Left lung (tissue), 10 donors: Measurements from ENCODE around the gene GSG1L. TPM values are rescaled to one million over a fixed set of nuclear protein-coding genes. Genes with fewer than 3 reads are reported as not detected.

Experiments used
- ATAC-seq: fragments of 200-7000 bp; cut with Tn5 transposase; one replicate; pipeline ENCODE4 v1.9.1; 2020; ENCODE audit warnings: moderate library complexity
- DNase-seq, 4 donors: peaks; one replicate each; pipeline ENCODE4 v3.0.0-alpha.2; 2013 to 2020
- H3K27ac ChIP-seq, 2 donors: fragments of 200-600 bp; sonication (generic) in 1 of 2; one replicate each; pipeline versions ENCODE4 v1.5.0 to v1.8.0; 2020 to 2021
- H3K27me3 ChIP-seq, 2 donors: fragments of 200-600 bp; sonication (generic) in 1 of 2; one replicate each; pipeline versions ENCODE4 v1.5.0 to v1.8.0; 2020 to 2021
- H3K36me3 ChIP-seq, 2 donors: fragments of 200-600 bp; sonication (generic) in 1 of 2; one replicate each; pipeline versions ENCODE4 v1.5.0 to v1.8.0; 2020 to 2021
- H3K4me1 ChIP-seq, 2 donors: fragments of 200-600 bp; one replicate each; pipeline ENCODE4 v1.8.0; 2021
- H3K4me3 ChIP-seq, 2 donors: fragments of 200-600 bp; sonication (generic) in 1 of 2; one replicate each; pipeline versions ENCODE4 v1.5.0 to v1.8.0; 2020 to 2021; ENCODE audit warnings: mild to moderate bottlenecking in 1 of 2
- H3K9me3 ChIP-seq, 2 donors: fragments of 200-600 bp; sonication (generic) in 1 of 2; one replicate each; pipeline versions ENCODE4 v1.5.0 to v1.8.0; 2020 to 2021
- intact Hi-C, 2 donors: fragments of 100-400 bp; cut with DNase I; formaldehyde crosslinking; loops; one replicate each; pipeline versions ENCODE4 v1.11.2 to v1.14.2; 2022
- polyA plus RNA-seq, 6 donors: library from polyadenylated mRNA; unstranded; fragments of 120-200 nt; gene quantifications; one replicate each; pipeline ENCODE4 v1.2.1, GENCODE V29; 2013; ENCODE audit not compliant: insufficient read length in 6 of 6
- total RNA-seq, 2 donors: library from RNA; stranded (reverse); fragmentation: NEBNext Ultra II Directional; extraction: Animal tissue kit (Norgen Biotek cat#: 25700); gene quantifications; one replicate each; pipeline ENCODE4 v1.2.1, GENCODE V29; 2021
- TF ChIP-seq, protein P1 (sequence below), 2 donors: fragments of 200-600 bp; sonication (generic) in 1 of 2; IDR thresholded peaks; one replicate each; pipeline versions ENCODE4 v1.5.0 to v1.8.0; 2021; ENCODE audit warnings: antibody characterized with exemption in 2 of 2
- donor health status: DM: no; HTN: yes; CAD: no.
- donor health status: DM: no; HTN: no; CAD: no.

GSG1L gene
- total and polyA plus RNA-seq, 8 donors: 0.20 to 1.2 (median 0.65) TPM; not detected in 1

- H3K4me1 ChIP-seq: no peaks in the 10 kb centered on the region
- intact Hi-C loops: no loop called here
- H3K9me3 ChIP-seq: no peaks in the 10 kb centered on the region
- H3K27ac ChIP-seq: no peak overlapping the region
- ATAC-seq (no peak), DNase-seq (no peak)
- H3K4me3 ChIP-seq: no peak overlapping the region
- peaks cover 0 to 49% of the 10 kb centered on the region in 2 donors for H3K27me3 ChIP-seq
- TF ChIP-seq, protein P1, sequence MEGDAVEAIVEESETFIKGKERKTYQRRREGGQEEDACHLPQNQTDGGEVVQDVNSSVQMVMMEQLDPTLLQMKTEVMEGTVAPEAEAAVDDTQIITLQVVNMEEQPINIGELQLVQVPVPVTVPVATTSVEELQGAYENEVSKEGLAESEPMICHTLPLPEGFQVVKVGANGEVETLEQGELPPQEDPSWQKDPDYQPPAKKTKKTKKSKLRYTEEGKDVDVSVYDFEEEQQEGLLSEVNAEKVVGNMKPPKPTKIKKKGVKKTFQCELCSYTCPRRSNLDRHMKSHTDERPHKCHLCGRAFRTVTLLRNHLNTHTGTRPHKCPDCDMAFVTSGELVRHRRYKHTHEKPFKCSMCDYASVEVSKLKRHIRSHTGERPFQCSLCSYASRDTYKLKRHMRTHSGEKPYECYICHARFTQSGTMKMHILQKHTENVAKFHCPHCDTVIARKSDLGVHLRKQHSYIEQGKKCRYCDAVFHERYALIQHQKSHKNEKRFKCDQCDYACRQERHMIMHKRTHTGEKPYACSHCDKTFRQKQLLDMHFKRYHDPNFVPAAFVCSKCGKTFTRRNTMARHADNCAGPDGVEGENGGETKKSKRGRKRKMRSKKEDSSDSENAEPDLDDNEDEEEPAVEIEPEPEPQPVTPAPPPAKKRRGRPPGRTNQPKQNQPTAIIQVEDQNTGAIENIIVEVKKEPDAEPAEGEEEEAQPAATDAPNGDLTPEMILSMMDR (IDR thresholded peaks at IDR 0.05): no peak
- H3K36me3 ChIP-seq: no peaks in the 10 kb centered on the region
Observed at GRCh38 chr16:27851586-27851985, 211.9 kb downstream of the GSG1L start.

DNA sequence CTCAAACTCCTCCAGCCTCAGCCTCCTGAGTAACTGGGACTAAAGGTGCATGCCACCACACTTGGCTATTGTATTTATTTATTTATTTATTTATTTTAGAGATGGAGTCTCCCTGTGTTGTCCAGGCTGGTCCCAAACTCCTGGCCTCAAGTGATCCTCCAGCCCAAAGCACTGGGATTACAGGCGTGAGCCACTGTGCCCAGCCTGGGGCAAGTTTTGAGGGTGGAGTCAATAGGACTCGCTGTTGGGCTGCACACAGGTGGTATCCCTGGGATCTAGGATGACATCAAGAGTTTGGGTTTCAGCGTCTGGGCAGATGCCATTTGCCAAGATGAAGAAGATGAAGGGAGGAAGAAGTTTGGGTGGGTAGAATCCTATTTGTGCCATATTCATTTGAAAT lies 213.9 kb downstream of the GSG1L start:
- H3K36me3 ChIP-seq: no peaks in the 10 kb centered on the region
- no peak for DNase-seq
- no peak overlapping the region for H3K27ac ChIP-seq
- H3K9me3 ChIP-seq: no peaks in the 10 kb centered on the region
- no peak for ATAC-seq
- intact Hi-C loops: no loop called here
- H3K4me3 ChIP-seq: no peak overlapping the region
- no peaks in the 10 kb centered on the region for H3K4me1 ChIP-seq
- H3K27me3 ChIP-seq: peaks cover 0 to 49% of the 10 kb centered on the region in 2 donors
- TF ChIP-seq, protein P1 (IDR thresholded peaks at IDR 0.05): no peak

GRCh38 chr16:27847030-27847550 lies 216.4 kb downstream of the GSG1L start:
- ATAC-seq (no peak), DNase-seq (no peak)
- H3K9me3 ChIP-seq: no peaks in the 10 kb centered on the region
- H3K4me3 ChIP-seq: no peak overlapping the region
- no peaks in the 10 kb centered on the region for H3K36me3 ChIP-seq
- TF ChIP-seq, protein P1 (IDR thresholded peaks at IDR 0.05): no peak
- intact Hi-C loops: no loop called here
- no peaks in the 10 kb centered on the region for H3K4me1 ChIP-seq
- H3K27me3 ChIP-seq: peaks cover 0 to 30% of the 10 kb centered on the region in 2 donors
- H3K27ac ChIP-seq: no peak overlapping the region

DNA sequence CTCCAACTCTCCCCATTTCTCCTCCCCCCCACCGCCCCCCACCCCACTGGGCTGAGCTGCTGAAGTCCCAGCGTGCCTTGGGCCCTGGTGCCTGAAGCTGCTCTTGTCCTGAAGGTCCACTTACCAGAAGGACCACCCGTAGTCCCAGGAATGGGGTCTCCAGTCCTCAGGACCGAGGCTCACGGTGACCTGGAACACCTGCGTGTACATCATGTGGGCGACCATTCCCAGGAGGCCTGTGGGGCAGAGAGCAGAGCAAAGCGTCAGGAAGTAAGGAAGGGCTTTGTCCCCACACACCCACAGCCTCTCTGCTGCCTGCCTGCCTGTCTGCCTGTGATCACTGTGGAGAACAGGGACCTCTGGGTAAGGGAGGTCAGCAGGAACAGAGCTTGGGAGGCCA lies 218.7 kb downstream of the GSG1L start:
- Histone ChIP-seq H3K27me3 (peaks cover 0 to 21% of the 10 kb centered on the region in 2 donors), H3K4me3 (no peak overlapping the region), H3K9me3 (no peaks in the 10 kb centered on the region), H3K27ac (no peak overlapping the region), H3K4me1 (no peaks in the 10 kb centered on the region), H3K36me3 (no peaks in the 10 kb centered on the region)
- TF ChIP-seq, protein P1 (IDR thresholded peaks at IDR 0.05): no peak
- ATAC-seq (no peak), DNase-seq (no peak)
- intact Hi-C loops: no loop called here

- intact Hi-C loops: no loop called here
- no peak for ATAC-seq
- DNase-seq: no peak
Observed at GRCh38 chr16:27843800-27844199, 219.7 kb downstream of the GSG1L start.

More at GRCh38 chr16:27843800-27844199, 219.7 kb downstream of the GSG1L start:
- H3K4me3 ChIP-seq: no peak overlapping the region
- TF ChIP-seq, protein P1 (IDR thresholded peaks at IDR 0.05): no peak
- no peaks in the 10 kb centered on the region for H3K4me1 ChIP-seq
- H3K27me3 ChIP-seq: peaks cover 0 to 14% of the 10 kb centered on the region in 2 donors
- H3K27ac ChIP-seq: no peak overlapping the region
- H3K36me3 ChIP-seq: no peaks in the 10 kb centered on the region
- no peaks in the 10 kb centered on the region for H3K9me3 ChIP-seq
